IMR-90 (cell line): ENCODE results near the gene SLC9A3. TPM values are rescaled to one million over a fixed set of nuclear protein-coding genes. Genes with fewer than 3 reads are reported as not detected.

Experiments
- ATAC-seq: fragments of 200-7000 bp; cut with Tn5 transposase; 2 replicates; pipeline ENCODE4 v1.9.1; 2020; ENCODE audit warnings: low read depth, mild to moderate bottlenecking, moderate library complexity
- BruUV-seq: library from RNA; stranded (reverse); fragments of 400-500 nt; replicated peaks from 2 replicates; lab custom pipeline; 2021; lab: Mats Ljungman, UMichigan
- CTCF ChIA-PET: fragments of 300-600 bp; formaldehyde crosslinking; extraction: SDS; loops from one replicate; lab custom pipeline; 2021; ENCODE audit warnings: antibody characterized with exemption; lab: Yijun Ruan, JAX
- POLR2A ChIA-PET: fragments of 300-600 bp; sonication (Branson Sonifier 250); formaldehyde crosslinking; loops from one replicate; lab custom pipeline; 2022; ENCODE audit warnings: antibody characterized with exemption; ENCODE audit not compliant: unreplicated experiment; lab: Charles Lee
- DNase-seq: peaks from one replicate; pipeline ENCODE4 v3.0.0; 2013
- H2AFZ ChIP-seq: replicated peaks from 2 replicates; pipeline ENCODE3; 2013; ENCODE audit warnings: low read length, mild to moderate bottlenecking; ENCODE audit not compliant: poor library complexity
- H2AK5ac ChIP-seq: 2 replicates; pipeline ENCODE4 v1.6.1; 2013; ENCODE audit warnings: low read depth, low read length, inconsistent platforms
- H2AK9ac ChIP-seq: replicated peaks from 2 replicates; pipeline ENCODE3; 2013; ENCODE audit warnings: mild to moderate bottlenecking, low read depth, low read length, moderate library complexity; ENCODE audit not compliant: poor library complexity
- H2BK120ac ChIP-seq: 2 replicates; pipeline ENCODE4 v1.6.1; 2013; ENCODE audit warnings: low read depth, low read length, inconsistent platforms
- H2BK15ac ChIP-seq: 3 replicates; pipeline ENCODE4 v1.6.1; 2013; ENCODE audit warnings: low read depth, low read length, inconsistent platforms
- H2BK20ac ChIP-seq: 2 replicates; pipeline ENCODE4 v1.6.1; 2013; ENCODE audit warnings: low read depth, mild to moderate bottlenecking, inconsistent platforms, low read length, moderate library complexity
- H2BK5ac ChIP-seq: 2 replicates; pipeline ENCODE4 v1.6.1; 2013; ENCODE audit warnings: mild to moderate bottlenecking, low read depth, low read length, inconsistent platforms; ENCODE audit not compliant: poor library complexity, severe bottlenecking
- H3K14ac ChIP-seq: replicated peaks from 2 replicates; pipeline ENCODE4 v1.6.1; 2013; ENCODE audit warnings: low read depth, low read length, inconsistent platforms
- H3K18ac ChIP-seq: 2 replicates; pipeline ENCODE4 v1.6.1; 2013; ENCODE audit warnings: low read depth, low read length, control low read depth
- H3K23ac ChIP-seq: 2 replicates; pipeline ENCODE4 v1.6.1; 2013; ENCODE audit warnings: low read depth, low read length, inconsistent platforms
- H3K27ac ChIP-seq: 2 replicates; pipeline ENCODE4 v1.5.1; 2013; ENCODE audit warnings: mild to moderate bottlenecking, control low read depth, low read length; ENCODE audit not compliant: insufficient read depth
- H3K27me3 ChIP-seq: 2 replicates; pipeline ENCODE4 v1.6.1; 2013; ENCODE audit warnings: low read length; ENCODE audit not compliant: control insufficient read depth, insufficient read depth
- H3K36me3 ChIP-seq: 2 replicates; pipeline ENCODE4 v1.6.1; 2013; ENCODE audit warnings: low read length, mixed read lengths; ENCODE audit not compliant: control insufficient read depth, insufficient read depth
- H3K4ac ChIP-seq: 2 replicates; pipeline ENCODE4 v1.6.1; 2013; ENCODE audit warnings: low read depth, low read length, inconsistent platforms
- H3K4me1 ChIP-seq: 2 replicates; pipeline ENCODE4 v1.6.1; 2013; ENCODE audit warnings: low read length, mixed read lengths; ENCODE audit not compliant: control insufficient read depth, insufficient read depth
- H3K4me2 ChIP-seq: 2 replicates; pipeline ENCODE4 v1.6.1; 2013; ENCODE audit warnings: low read depth, mild to moderate bottlenecking, control low read depth, low read length, moderate library complexity
- H3K4me3 ChIP-seq: 2 replicates; pipeline ENCODE4 v1.5.1; 2013; ENCODE audit warnings: low read depth, mild to moderate bottlenecking, control low read depth, low read length, moderate library complexity; ENCODE audit not compliant: insufficient read depth
- H3K56ac ChIP-seq: 2 replicates; pipeline ENCODE4 v1.6.1; 2013; ENCODE audit warnings: low read length, inconsistent platforms; ENCODE audit not compliant: insufficient read depth; ENCODE audit errors: extremely low read depth
- H3K79me1 ChIP-seq, 2 experiments: 2 replicates each; pipeline ENCODE4 v1.6.1; 2013; ENCODE audit warnings: low read length in 2 of 2, inconsistent platforms in 1 of 2, low read depth in 1 of 2
- H3K9ac ChIP-seq: 2 replicates; pipeline ENCODE4 v1.6.1; 2013; ENCODE audit warnings: low read depth, low read length, control low read depth
- H3K9me1 ChIP-seq: 2 replicates; pipeline ENCODE4 v1.6.1; 2013; ENCODE audit warnings: low read length, inconsistent platforms; ENCODE audit not compliant: insufficient read depth
- H3K9me3 ChIP-seq: 2 replicates; pipeline ENCODE4 v1.6.1; 2013; ENCODE audit warnings: low read length; ENCODE audit not compliant: control insufficient read depth, insufficient read depth
- H4K20me1 ChIP-seq: 2 replicates; pipeline ENCODE4 v1.6.1; 2013; ENCODE audit warnings: low read length, inconsistent platforms; ENCODE audit not compliant: insufficient read depth
- H4K5ac ChIP-seq: 2 replicates; pipeline ENCODE4 v1.6.1; 2013; ENCODE audit warnings: mild to moderate bottlenecking, low read depth, low read length, control low read depth
- H4K8ac ChIP-seq, 2 experiments: 2 replicates each; pipeline ENCODE4 v1.6.1; 2013; ENCODE audit warnings: low read depth in 2 of 2, low read length in 2 of 2, control low read depth in 1 of 2, inconsistent platforms in 1 of 2
- H4K91ac ChIP-seq: 2 replicates; pipeline ENCODE4 v1.6.1; 2013; ENCODE audit warnings: low read depth, low read length, inconsistent platforms; ENCODE audit not compliant: insufficient read depth
- BHLHE40 ChIP-seq: fragments of 150-350 bp; IDR thresholded peaks from 2 replicates; pipeline ENCODE4 v1.6.1; 2016; ENCODE audit warnings: mild to moderate bottlenecking, low read depth, low read length
- CEBPB ChIP-seq: IDR thresholded peaks from 2 replicates; pipeline ENCODE4 v1.6.1; 2012; ENCODE audit warnings: low read depth, low read length, improper control_type of control experiment
- CHD1 ChIP-seq: IDR thresholded peaks from 2 replicates; pipeline ENCODE4 v1.6.1; 2012; ENCODE audit warnings: low read depth, low read length, improper control_type of control experiment
- ELK1 ChIP-seq: fragments of 150-350 bp; IDR thresholded peaks from 2 replicates; pipeline ENCODE4 v1.6.1; 2016; ENCODE audit warnings: low read depth, mild to moderate bottlenecking, low read length, moderate library complexity, borderline replicate concordance
- FOS ChIP-seq: fragments of 150-350 bp; IDR thresholded peaks from 2 replicates; pipeline ENCODE4 v1.6.1; 2016; ENCODE audit warnings: low read depth, low read length
- MAFK ChIP-seq: IDR thresholded peaks from 2 replicates; pipeline ENCODE4 v1.6.1; 2012; ENCODE audit warnings: low read depth, low read length, improper control_type of control experiment
- MAZ ChIP-seq: IDR thresholded peaks from 2 replicates; pipeline ENCODE4 v1.6.1; 2012; ENCODE audit warnings: low read depth, mild to moderate bottlenecking, low read length, improper control_type of control experiment, moderate library complexity, borderline replicate concordance
- MXI1 ChIP-seq: IDR thresholded peaks from 2 replicates; pipeline ENCODE4 v1.6.1; 2012; ENCODE audit warnings: low read depth, mild to moderate bottlenecking, low read length, moderate library complexity, borderline replicate concordance
- NFE2L2 ChIP-seq: fragments of 150-350 bp; IDR thresholded peaks from 2 replicates; pipeline ENCODE4 v1.6.1; 2016; ENCODE audit warnings: low read depth, mild to moderate bottlenecking, low read length
- POLR2A ChIP-seq: IDR thresholded peaks from 2 replicates; pipeline ENCODE4 v1.6.1; 2012; ENCODE audit warnings: mild to moderate bottlenecking, low read depth, low read length
- RAD21 ChIP-seq: IDR thresholded peaks from 2 replicates; pipeline ENCODE4 v1.6.1; 2012; ENCODE audit warnings: low read length, improper control_type of control experiment
- RCOR1 ChIP-seq: IDR thresholded peaks from 2 replicates; pipeline ENCODE4 v1.6.1; 2012; ENCODE audit warnings: mild to moderate bottlenecking, low read length, improper control_type of control experiment; ENCODE audit not compliant: insufficient replicate concordance
- RFX5 ChIP-seq: IDR thresholded peaks from 2 replicates; pipeline ENCODE4 v1.8.0; 2012; ENCODE audit warnings: low read depth, mild to moderate bottlenecking, low read length, moderate library complexity
- SMC3 ChIP-seq: fragments of 150-350 bp; IDR thresholded peaks from 2 replicates; pipeline ENCODE4 v1.6.1; 2016; ENCODE audit warnings: low read depth, mild to moderate bottlenecking, antibody characterized with exemption, low read length, moderate library complexity
- USF2 ChIP-seq: fragments of 150-350 bp; IDR thresholded peaks from 2 replicates; pipeline ENCODE4 v1.6.1; 2017; ENCODE audit warnings: mild to moderate bottlenecking, antibody characterized with exemption, low read length, low read depth
- WGBS, 2 experiments: methylation state at CpG; one replicate each; pipeline versions ENCODE4 v1.1.5 to v1.1.7; 2013; ENCODE audit warnings: missing lambda C conversion rate in 2 of 2; ENCODE audit not compliant: insufficient read length in 1 of 2; ENCODE audit errors: extremely low coverage in 2 of 2; 5-methylcytosine and 5-hydroxymethylcytosine counted together
- dilution Hi-C: fragments of 300-500 bp; cut with HindIII; formaldehyde crosslinking; loops from one replicate; pipeline ENCODE4 v1.14.3; 2018; ENCODE audit warnings: low sequenced_read_pairs; ENCODE audit not compliant: unreplicated experiment
- in situ Hi-C: fragments of 300-500 bp; cut with MboI; formaldehyde crosslinking; loops from 3 replicates; pipeline ENCODE4 v1.14.3; 2019; ENCODE audit warnings: low sequenced_read_pairs, inconsistent platforms, mixed read lengths
- intact Hi-C: fragments of 100-400 bp; cut with micrococcal nuclease; formaldehyde crosslinking; loops from 2 replicates; pipeline ENCODE4 v1.10.0; 2022
- polyA plus RNA-seq, 3 experiments: library from polyadenylated mRNA; depleted of rRNA; stranded (reverse); fragments of >200 nt; gene quantifications; 2 replicates each; pipeline ENCODE4 v1.2.3, GENCODE V29; 2012; ENCODE audit warnings: low replicate concordance in 1 of 3
- total RNA-seq: library from RNA; depleted of rRNA; stranded (reverse); fragments of >200 nt; gene quantifications from 2 replicates; pipeline ENCODE4 v1.2.3, GENCODE V29; 2012

The SLC9A3 gene
- total and polyA plus RNA-seq, 2 of the 4 experiments (the other 2 are of a cell fraction), result 0.72 to 1.5 TPM

GRCh38 chr5:460273-460625 lies 64.0 kb downstream of the SLC9A3 start:
- no peak overlapping the region for H3K18ac ChIP-seq
- H4K5ac ChIP-seq, result no peak overlapping the region
- H3K27me3 ChIP-seq, result no peaks in the 10 kb centered on the region
- DNase-seq (no peak), ATAC-seq (no peak)
- H3K4ac ChIP-seq, result no peak overlapping the region
- no peak overlapping the region for H3K4me2 ChIP-seq
- no peak overlapping the region for H3K4me3 ChIP-seq
- peaks cover 2% of the 10 kb centered on the region for H3K4me1 ChIP-seq
- H3K9ac ChIP-seq, result no peak overlapping the region
- H3K9me1 ChIP-seq, result peaks cover 12% of the 10 kb centered on the region; the same call in 1 of the 2 replicates
- no peaks in the 10 kb centered on the region for H3K9me3 ChIP-seq
- intact Hi-C loops (no loop called here), dilution Hi-C loops (no loop called here), in situ Hi-C loops (no loop called here)
- TF ChIP-seq SMC3 (no peak), NFE2L2 (no peak), FOS (no peak), USF2 (no peak), BHLHE40 (no peak), ELK1 (no peak), MAZ (no peak), RFX5 (no peak), CHD1 (no peak), RCOR1 (no peak), RAD21 (no peak), CEBPB (no peak), MXI1 (no peak), MAFK (no peak), POLR2A (no peak)
- no peak overlapping the region for H3K23ac ChIP-seq
- peaks cover 14 to 50% of the 10 kb centered on the region in 2 experiments for H3K79me1 ChIP-seq
- H2AK9ac ChIP-seq, result no peak overlapping the region
- H3K14ac ChIP-seq, result no peak overlapping the region
- H2BK5ac ChIP-seq, result no peak overlapping the region
- H3K36me3 ChIP-seq, result peaks cover 74% of the 10 kb centered on the region
- peaks cover 21% of the 10 kb centered on the region for H4K20me1 ChIP-seq
- 100% methylated on average over 7 of the region's 8 CpGs; no CpG with 5 or more reads in 1 of the 2 experiments for WGBS, 2 experiments
- BruUV-seq, result no TSS peak
- ChIA-PET CTCF (no interaction called here), POLR2A (no interaction called here)
- no peak overlapping the region for H3K27ac ChIP-seq
- no peak overlapping the region for H4K91ac ChIP-seq
- H2BK120ac ChIP-seq, result no peak overlapping the region
- H2AK5ac ChIP-seq, result no peak overlapping the region
- H2AFZ ChIP-seq, result no peak overlapping the region
- H4K8ac ChIP-seq, result no peak overlapping the region
- no peak overlapping the region for H2BK20ac ChIP-seq
- no peak overlapping the region for H2BK15ac ChIP-seq
- no peak overlapping the region for H3K56ac ChIP-seq
